Urinary bladder (tissue), 4 donors: ENCODE measurements around the gene PTPN20. TPM values are rescaled to one million over a fixed set of nuclear protein-coding genes. Genes with fewer than 3 reads are reported as not detected.

Experiments
- DNase-seq: peaks from one replicate; pipeline ENCODE4 v3.0.0-alpha.2; 2015; ENCODE audit errors: extremely low spot score
- H3K27ac ChIP-seq: one replicate; pipeline ENCODE4 v1.5.1; 2013; ENCODE audit warnings: low read depth, mild to moderate bottlenecking, moderate library complexity
- H3K36me3 ChIP-seq: one replicate; pipeline ENCODE4 v1.6.1; 2013; ENCODE audit warnings: mild to moderate bottlenecking, moderate library complexity; ENCODE audit not compliant: insufficient read depth
- H3K4me1 ChIP-seq: one replicate; pipeline ENCODE4 v1.6.1; 2013; ENCODE audit warnings: mild to moderate bottlenecking, moderate library complexity; ENCODE audit not compliant: insufficient read depth
- H3K4me3 ChIP-seq: one replicate; pipeline ENCODE4 v1.5.1; 2013; ENCODE audit warnings: low read depth, low read length
- WGBS: extraction: QIAGEN DNeasy Blood & Tissue Kit; methylation state at CpG from one replicate; pipeline ENCODE4 v1.1.7; 2013; 5-methylcytosine and 5-hydroxymethylcytosine counted together
- polyA plus RNA-seq: library from polyadenylated mRNA; stranded (reverse); fragments of 200-250 nt; gene quantifications from one replicate; pipeline ENCODE4 v1.2.3, GENCODE V29; 2013
- total RNA-seq: library from RNA; depleted of rRNA; stranded (reverse); fragments of >200 nt; gene quantifications from one replicate; pipeline ENCODE4 v1.2.3, GENCODE V29; 2014
- donor health status: healthy with polysubstance abuse.
- donor health status: healthy.

PTPN20 gene
- total and polyA plus RNA-seq, 2 donors: 1.3 to 8.6 TPM

DNA sequence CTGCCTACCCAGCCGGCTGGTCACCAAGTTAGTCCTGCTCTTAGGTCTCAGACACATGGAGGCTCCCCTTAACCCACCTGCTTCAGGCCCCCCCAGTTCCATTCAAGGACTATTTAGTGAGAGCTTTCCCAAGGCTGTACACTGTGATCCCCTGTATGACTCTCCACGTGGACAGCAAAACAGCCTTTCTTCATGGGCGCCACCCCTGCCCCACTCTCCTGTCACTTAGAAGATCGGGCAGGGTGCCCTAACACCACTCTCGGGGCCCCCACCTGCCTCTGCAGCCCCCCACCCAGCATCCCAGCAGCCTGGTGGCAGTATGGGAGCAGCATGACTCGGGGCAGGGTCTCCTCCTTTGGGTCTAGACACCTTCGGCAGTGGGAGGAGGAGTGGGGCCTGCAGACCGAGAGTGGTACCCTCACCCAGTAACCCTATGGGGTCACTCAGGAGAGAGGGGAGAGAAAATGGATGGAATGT lies 116.6 kb downstream of the PTPN20 start:
- Histone ChIP-seq H3K4me3 (no peak overlapping the region), H3K4me1 (no peaks in the 10 kb centered on the region), H3K36me3 (no peaks in the 10 kb centered on the region), H3K27ac (no peak overlapping the region)
- DNase-seq: no peak
- 88% methylated on average over 8 of the region's 8 CpGs for WGBS

DNA sequence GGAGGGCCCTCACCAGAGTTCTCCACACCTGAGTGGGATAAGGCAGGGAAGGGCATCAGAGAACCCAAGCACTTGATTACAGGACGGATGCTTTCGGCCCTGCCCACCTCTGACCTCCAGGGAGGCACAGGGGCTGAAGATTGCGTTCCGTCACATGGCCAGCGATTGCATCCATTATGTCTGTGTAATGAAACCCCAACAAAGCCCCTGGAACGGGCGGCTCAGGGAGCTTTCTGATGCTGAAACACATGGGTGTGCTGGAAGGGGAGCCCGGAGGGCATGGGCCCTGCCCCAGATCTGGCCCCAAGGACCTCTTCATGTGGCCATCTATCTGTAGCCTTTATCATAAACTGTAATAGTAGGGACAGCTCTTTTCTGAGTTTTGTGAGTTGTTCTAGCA lies 117.2 kb downstream of the PTPN20 start:
- H3K4me1 ChIP-seq: no peaks in the 10 kb centered on the region
- no peak overlapping the region for H3K4me3 ChIP-seq
- no peaks in the 10 kb centered on the region for H3K36me3 ChIP-seq
- H3K27ac ChIP-seq: no peak overlapping the region
- WGBS: 95% methylated on average over 8 of the region's 8 CpGs
- no peak for DNase-seq

DNA sequence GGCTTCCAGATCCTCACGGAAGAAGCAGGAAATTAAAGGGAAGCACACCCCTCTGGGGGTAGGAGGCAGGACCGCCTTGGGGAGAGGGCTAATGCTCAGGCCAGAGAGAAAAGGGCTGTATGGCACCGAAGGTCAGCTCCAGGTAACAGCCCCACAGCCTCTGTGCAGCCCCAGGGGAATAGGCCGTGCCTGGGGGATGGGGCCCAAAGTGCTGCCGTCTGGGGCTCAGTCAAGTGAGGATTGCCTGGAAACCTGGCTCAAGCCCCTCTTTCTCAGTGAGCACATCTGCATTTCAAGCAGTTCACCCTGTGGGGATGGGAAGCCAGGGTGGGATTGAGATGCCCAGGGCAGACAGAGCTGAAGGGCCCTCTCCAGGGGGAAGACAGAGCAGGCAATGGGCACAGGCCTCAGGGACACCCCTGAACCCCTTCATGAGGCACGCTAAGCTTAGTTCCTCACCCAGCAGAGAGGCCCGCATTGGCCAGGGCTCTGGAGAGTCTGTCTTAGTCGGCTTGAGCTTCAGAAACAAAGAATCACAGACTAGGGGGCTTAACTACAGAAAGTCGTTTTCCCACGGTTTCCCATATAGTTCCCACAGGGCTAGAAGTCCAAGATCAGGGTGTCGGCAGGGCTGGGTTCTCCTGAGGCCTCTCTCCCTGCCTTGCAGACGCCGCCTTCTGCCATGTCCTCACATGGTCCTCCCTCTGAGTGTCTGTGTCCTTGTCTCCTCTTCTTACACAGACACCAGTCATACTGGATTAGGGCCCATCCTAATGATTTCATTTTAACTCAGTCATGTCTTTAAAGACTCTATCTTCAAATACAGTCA lies 118.2 kb downstream of the PTPN20 start:
- Histone ChIP-seq H3K4me3 (no peak overlapping the region), H3K27ac (no peak overlapping the region), H3K4me1 (no peaks in the 10 kb centered on the region), H3K36me3 (no peaks in the 10 kb centered on the region)
- no peak for DNase-seq
- 91% methylated on average over 13 of the region's 13 CpGs for WGBS

DNA sequence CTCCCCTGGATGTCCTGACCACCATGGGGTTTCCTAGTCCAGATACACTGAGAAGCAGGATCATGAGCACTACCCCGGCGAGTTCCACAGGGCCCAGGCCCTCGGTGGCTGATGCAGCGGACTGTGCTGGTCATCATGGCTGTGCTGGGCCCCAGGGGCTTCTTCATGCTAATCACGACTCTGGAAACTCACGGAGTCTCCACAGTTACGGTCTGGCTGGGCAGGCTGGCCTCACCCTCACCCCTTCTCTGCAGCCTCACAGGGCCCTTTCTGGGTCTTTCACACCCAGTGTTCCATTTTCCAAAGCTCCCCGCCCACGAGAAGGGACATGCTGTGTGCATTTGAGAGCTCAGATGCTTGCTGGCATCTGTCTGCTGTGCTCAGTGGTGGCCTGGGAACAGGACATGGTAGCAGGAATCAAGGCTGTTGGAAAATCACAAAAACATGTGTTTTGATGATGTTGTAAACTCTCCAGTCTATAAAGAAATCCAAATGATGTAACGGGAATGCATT lies 119.0 kb downstream of the PTPN20 start:
- DNase-seq: no peak
- Histone ChIP-seq H3K27ac (no peak overlapping the region), H3K4me1 (no peaks in the 10 kb centered on the region), H3K36me3 (no peaks in the 10 kb centered on the region), H3K4me3 (no peak overlapping the region)
- 87% methylated on average over 10 of the region's 10 CpGs for whole genome bisulfite sequencing

DNA sequence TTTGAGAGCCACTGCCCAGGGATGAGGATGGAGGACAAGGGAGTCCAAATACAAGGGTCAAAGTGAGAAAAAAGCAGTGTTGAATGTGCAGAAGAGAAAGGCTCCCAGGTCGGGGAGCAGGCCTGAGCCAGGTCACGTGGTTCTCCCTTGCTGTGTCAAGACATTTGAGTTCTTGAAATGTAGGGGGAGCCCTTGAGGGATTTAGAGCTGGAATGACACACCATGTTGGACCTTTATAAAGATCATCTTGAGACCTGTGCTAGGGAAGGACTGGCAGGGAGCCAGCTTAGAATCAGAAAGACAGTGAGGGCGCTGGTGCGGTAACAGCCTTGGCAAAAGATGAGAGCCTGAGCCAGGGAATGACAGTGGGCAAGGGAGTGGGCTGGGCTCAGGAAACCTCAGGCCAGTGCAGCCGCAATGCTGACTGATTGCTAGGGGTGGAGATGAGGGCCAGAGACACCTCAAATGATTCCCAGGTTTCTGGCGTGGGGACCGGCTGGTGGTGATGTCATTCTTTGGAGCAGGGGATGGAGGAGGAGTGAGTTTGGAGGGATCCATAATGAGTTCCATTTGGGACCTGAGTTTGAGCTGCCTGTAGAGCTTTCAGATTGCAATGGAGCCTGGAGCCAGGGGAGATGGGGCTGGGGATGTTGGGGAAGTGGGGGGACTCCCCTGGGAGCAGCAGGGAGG lies 120.1 kb downstream of the PTPN20 start:
- no peak for DNase-seq
- 77% methylated on average over 7 of the region's 7 CpGs for WGBS
- no peak overlapping the region for H3K4me3 ChIP-seq

DNA sequence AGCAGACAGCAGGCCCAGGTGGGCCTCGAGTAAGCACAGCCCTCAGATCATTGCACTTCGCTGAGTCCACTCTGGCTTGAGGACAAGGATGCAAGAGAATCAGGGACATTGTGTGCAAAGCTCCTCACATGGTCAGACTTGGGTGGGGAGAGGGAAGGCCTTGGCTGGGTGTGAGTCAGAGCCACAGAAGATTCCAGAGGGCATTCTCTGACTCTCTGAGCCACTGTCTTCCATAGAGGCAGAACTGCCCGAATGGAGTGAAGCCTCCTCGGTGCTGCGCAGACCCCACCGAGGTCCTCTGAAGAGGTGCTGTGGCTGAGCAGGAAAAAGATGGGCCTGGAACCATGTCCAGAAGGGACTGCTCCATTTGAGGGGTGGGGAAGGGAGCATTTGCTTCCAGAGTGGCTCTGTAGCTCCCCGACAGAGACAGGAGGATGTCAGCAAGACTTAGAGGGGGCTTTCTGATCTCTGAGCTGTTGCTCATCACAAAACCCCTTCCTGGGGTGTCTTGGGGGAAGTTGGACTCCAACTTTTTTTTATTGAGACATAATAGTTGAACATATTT lies 120.8 kb downstream of the PTPN20 start:
- H3K27ac ChIP-seq: no peak overlapping the region

More for the DNA sequence above, 120.1 kb downstream of the PTPN20 start:
- Histone ChIP-seq H3K27ac (no peak overlapping the region), H3K4me1 (no peaks in the 10 kb centered on the region), H3K36me3 (no peaks in the 10 kb centered on the region)

DNA sequence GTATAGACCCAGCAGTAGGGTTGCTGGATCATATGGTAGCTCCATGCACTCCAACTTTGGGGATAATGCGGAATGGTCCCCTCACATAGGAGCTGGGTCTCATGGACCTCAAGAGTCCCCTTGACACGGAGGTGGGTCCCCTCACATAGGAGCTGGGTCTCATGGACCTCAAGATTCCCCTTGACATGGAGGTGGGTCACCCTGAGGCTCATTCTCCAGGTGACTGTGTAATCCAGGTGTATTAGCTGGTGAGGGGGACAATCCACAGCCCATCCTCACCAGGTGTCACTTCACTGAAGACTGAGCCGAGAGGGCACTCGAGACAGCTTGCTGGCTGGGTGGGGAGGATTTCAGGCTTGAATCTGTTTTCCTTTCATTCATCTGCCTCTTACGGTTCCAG lies 121.9 kb downstream of the PTPN20 start:
- Histone ChIP-seq H3K4me3 (no peak overlapping the region), H3K36me3 (no peaks in the 10 kb centered on the region), H3K27ac (no peak overlapping the region), H3K4me1 (no peaks in the 10 kb centered on the region)
- no peak for DNase-seq
- WGBS: 89% methylated on average over 5 of the region's 5 CpGs

More for the DNA sequence above, 120.8 kb downstream of the PTPN20 start:
- no peak overlapping the region for H3K4me3 ChIP-seq
- 85% methylated on average over 7 of the region's 7 CpGs for WGBS
- no peak for DNase-seq
- H3K36me3 ChIP-seq: no peaks in the 10 kb centered on the region
- H3K4me1 ChIP-seq: no peaks in the 10 kb centered on the region

DNA sequence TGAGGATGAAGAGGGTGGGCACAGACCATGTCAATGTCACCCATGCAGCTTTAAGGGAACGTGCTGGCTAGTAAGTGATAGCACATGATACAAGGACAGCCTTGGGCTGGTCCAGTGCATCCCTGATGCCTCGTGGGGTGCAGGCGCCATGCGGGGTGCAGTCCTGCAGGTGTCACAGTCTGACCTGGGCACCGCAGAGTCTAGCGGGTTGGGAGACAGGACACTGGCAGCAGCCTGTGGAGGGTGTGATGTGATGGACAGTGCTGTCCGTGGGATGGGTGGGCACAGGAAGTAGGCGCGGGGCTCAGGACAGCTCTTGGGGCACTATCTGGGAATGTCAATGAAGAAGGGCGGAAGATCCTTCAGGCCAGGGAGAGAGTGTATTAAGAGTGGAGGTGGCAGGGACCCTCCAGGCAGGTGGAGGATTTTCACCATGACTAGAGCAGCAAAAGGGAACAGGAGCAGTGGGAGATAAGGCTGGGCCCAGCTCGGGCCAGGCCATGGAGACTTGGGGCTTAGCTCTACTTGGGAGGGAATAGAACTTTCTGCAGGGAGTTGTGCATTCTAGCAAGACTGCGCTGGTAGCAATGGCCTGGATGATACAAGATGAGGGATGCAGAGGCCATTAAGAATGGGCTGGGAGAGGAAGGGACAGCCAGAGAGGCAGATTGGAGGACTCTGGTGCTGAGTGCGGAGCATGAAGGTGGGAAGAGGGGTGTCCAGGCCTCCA lies 122.5 kb downstream of the PTPN20 start:
- no peak overlapping the region for H3K4me3 ChIP-seq
- WGBS: 91% methylated on average over 13 of the region's 13 CpGs
- H3K4me1 ChIP-seq: no peaks in the 10 kb centered on the region
- no peak for DNase-seq
- H3K36me3 ChIP-seq: no peaks in the 10 kb centered on the region
- no peak overlapping the region for H3K27ac ChIP-seq

DNA sequence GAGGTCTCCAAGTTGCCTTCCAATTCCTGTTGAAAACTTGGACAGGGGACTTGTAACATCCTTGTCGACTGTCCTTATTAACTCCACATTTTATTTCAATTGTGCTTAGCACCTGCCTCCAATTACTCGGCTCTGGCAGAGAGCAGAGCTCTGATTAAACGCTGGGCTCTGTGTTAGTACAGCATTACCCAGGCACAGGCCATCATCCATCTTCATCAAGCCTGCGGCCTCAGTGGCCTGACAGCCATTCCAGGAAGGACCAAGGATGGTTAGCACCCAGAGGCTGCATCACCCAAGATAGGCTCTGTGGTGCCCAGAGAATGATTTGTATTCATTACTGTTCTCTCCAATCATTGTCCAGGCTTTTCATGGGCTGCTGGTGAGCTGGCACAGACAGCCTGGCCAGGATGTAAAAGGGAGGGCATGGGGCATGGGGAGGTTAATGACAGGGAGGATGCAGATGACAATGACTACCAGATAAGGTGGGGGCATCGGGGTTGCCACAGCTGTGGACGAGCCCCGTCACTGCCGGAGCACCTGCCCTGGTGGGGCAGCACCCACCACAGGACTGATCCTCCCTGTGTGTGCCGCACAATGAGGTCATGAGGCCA lies 123.3 kb downstream of the PTPN20 start:
- no peak for DNase-seq
- 78% methylated on average over 9 of the region's 9 CpGs for WGBS
- Histone ChIP-seq H3K36me3 (no peaks in the 10 kb centered on the region), H3K4me1 (no peaks in the 10 kb centered on the region), H3K27ac (no peak overlapping the region), H3K4me3 (no peak overlapping the region)

DNA sequence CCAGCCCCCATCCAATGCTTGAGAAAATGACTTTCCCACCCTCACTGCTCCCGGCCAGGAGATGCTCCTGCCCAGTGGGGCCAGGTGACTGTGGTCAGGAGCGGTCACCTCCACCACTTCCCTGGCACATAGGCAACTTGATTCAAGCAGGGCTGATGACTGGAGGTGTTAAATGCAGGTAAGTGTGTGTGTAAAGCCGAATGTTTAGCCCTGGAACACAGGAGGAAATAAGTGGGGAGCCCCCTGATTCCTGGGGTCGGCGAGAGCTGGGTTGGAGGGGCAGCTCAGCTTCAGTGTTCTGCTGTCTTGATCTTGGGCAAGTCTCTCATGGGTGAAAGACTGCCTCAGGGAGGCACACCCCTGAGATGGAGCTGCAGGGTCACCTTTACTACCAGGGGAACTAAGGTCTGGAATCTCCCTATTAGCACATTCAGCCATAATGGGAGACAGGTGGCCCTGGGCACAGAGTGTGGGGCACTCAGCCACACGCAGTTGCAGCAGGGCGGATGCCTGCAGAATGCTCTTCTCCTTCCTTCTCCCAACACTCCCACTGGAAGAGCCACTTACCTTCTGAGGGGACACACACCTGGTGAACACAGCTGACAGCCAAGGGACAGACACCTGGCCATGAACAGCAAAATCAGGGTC lies 124.1 kb downstream of the PTPN20 start:
- H3K4me3 ChIP-seq: no peak overlapping the region
- no peak for DNase-seq
- 89% methylated on average over 7 of the region's 7 CpGs for WGBS
- no peaks in the 10 kb centered on the region for H3K4me1 ChIP-seq
- no peaks in the 10 kb centered on the region for H3K36me3 ChIP-seq
- H3K27ac ChIP-seq: no peak overlapping the region

DNA sequence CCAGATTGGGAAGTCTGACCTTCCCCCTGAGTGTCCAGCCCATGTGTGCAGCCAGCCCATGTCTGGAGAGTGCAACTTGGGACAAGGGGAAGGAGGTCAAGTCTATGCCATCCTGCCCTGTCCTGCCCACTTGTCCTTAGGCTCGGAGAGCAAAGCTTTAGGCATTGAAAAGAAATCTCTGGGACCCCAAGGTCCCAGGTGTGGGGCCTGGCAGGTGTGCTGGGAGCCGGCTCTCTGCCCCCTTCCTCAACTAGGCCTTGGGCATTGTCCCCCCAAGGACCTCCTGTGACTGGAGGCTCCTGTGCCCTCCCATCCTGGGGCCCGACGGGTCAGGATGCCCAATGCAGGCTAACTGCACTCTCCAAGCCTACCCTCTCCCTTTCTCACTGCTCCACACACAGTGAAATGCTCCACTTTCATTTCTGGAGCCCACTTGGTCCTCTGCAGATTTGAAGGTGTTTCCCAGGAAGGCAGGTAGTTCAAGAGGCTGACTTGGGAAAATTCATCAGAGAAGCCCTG lies 124.7 kb downstream of the PTPN20 start:
- no peaks in the 10 kb centered on the region for H3K4me1 ChIP-seq
- no peak for DNase-seq
- no peak overlapping the region for H3K4me3 ChIP-seq
- H3K36me3 ChIP-seq: no peaks in the 10 kb centered on the region
- H3K27ac ChIP-seq: no peak overlapping the region
- 97% methylated on average over 4 of the region's 4 CpGs for WGBS

DNA sequence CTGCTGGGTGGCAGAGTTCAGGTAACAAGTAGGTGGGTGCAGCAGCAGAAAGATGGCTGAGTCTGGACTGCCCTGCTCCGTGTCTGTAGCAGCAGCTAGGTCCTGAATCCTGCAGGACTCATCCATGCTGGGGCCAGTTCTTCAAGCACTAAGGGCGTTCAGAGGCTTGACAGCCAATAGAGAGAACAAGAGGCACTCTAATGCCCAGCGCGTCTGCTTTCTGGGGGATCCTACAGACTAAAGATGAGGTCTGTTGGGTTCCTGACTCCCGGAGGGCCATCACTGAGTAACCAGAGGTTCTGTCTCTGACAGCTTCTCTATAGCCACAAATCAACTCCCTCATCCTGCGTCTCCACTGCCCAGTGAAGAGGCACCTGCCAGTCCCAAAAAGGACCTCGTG lies 125.5 kb downstream of the PTPN20 start:
- H3K4me1 ChIP-seq: no peaks in the 10 kb centered on the region

More for the DNA sequence above, 125.5 kb downstream of the PTPN20 start:
- WGBS: 94% methylated on average over 7 of the region's 7 CpGs
- no peak overlapping the region for H3K4me3 ChIP-seq
- DNase-seq: no peak
- H3K27ac ChIP-seq: no peak overlapping the region
- no peaks in the 10 kb centered on the region for H3K36me3 ChIP-seq
